Muscle of back (tissue), 11 donors: ENCODE data around the gene MCL1. TPM values are rescaled to one million over a fixed set of nuclear protein-coding genes. Genes with fewer than 3 reads are reported as not detected.
A peak's percentile ranks its signal among the peaks of the same experiment; 100 is the strongest.

Experiments
- DNase-seq, 3 donors: peaks; one replicate each; pipeline versions ENCODE4 v3.0.0 to v3.0.0-alpha.2; 2013
- polyA plus RNA-seq, 10 donors: library from polyadenylated mRNA; unstranded; fragments of 120-200 nt; gene quantifications; one replicate each; pipeline ENCODE4 v1.2.1, GENCODE V29; 2013; ENCODE audit not compliant: insufficient read length in 10 of 10

The MCL1 gene
- polyA plus RNA-seq, 10 donors = 128 to 246 (median 152) TPM

- peak in 1 of 3 donors; percentile 49 for DNase-seq
Measured at GRCh38 chr1:150558761-150559655, 20.4 kb downstream of the MCL1 start.

- no peak for DNase-seq
Measured at GRCh38 chr1:150558303-150558704, 21.1 kb downstream of the MCL1 start.

GRCh38 chr1:150557813-150558212 lies 21.6 kb downstream of the MCL1 start:
- DNase-seq = no peak

GRCh38 chr1:150557065-150557600 lies 22.3 kb downstream of the MCL1 start:
- no peak for DNase-seq

- no peak for DNase-seq
Measured at GRCh38 chr1:150555971-150556865, 23.2 kb downstream of the MCL1 start.

GRCh38 chr1:150555198-150555970 lies 24.0 kb downstream of the MCL1 start:
- no peak for DNase-seq

GRCh38 chr1:150554086-150554452 lies 25.3 kb downstream of the MCL1 start:
- DNase-seq = no peak

- DNase-seq = no peak
Measured at GRCh38 chr1:150553392-150554085, 25.9 kb downstream of the MCL1 start.

- DNase-seq = no peak
Measured at GRCh38 chr1:150552911-150553289, 26.5 kb downstream of the MCL1 start.

- peak in 2 of 3 donors; percentile 80 to 91 for DNase-seq
Measured at GRCh38 chr1:150552128-150552910, 27.1 kb downstream of the MCL1 start.

GRCh38 chr1:150551784-150552127 lies 27.7 kb downstream of the MCL1 start:
- DNase-seq = no peak

GRCh38 chr1:150551051-150551783 lies 28.2 kb downstream of the MCL1 start:
- no peak for DNase-seq

GRCh38 chr1:150550222-150551050 lies 29.0 kb downstream of the MCL1 start:
- peak in 2 of 3 donors; percentile 77 to 84 for DNase-seq

GRCh38 chr1:150549496-150550221 lies 29.8 kb downstream of the MCL1 start:
- peak in 1 of 3 donors; percentile 75 for DNase-seq

- DNase-seq = peak in 2 of 3 donors; percentile 76 to 87
Measured at GRCh38 chr1:150548632-150549495, 30.5 kb downstream of the MCL1 start, which contains the start of gene ADAMTSL4. ADAMTSL4 (plus strand) TSS chr1:150549408; CDS start chr1:150552289, 2,881 bp downstream.

- DNase-seq = no peak
Measured at GRCh38 chr1:150548324-150548631, 31.1 kb downstream of the MCL1 start.
